DOHH2 (cell line): ENCODE data around the gene L3MBTL4.

Experiments used
- CTCF ChIP-seq: fragments of 200-600 bp; sonication (generic); IDR thresholded peaks from one replicate; pipeline ENCODE4 v1.5.1; 2014; ENCODE audit warnings: antibody characterized with exemption, mild to moderate bottlenecking, low read depth, low read length; ENCODE audit not compliant: poor library complexity, severe bottlenecking
- EZH2phosphoT487 ChIP-seq: fragments of 200-600 bp; sonication (generic); IDR thresholded peaks from 2 replicates; pipeline ENCODE4 v1.6.1; 2017; ENCODE audit warnings: borderline replicate concordance, mild to moderate bottlenecking, antibody characterized with exemption, low read length, moderate library complexity, mixed read lengths

- no peak for TF ChIP-seq EZH2phosphoT487
- TF ChIP-seq CTCF: no peak
Measured at GRCh38 chr18:6107794-6108193, 306.9 kb downstream of the L3MBTL4 start.
